Neutrophil (primary cell): ENCODE results near the gene CEP85L.

Source experiments
- H3K27ac ChIP-seq: fragments of 200-600 bp; sonication (generic); 2 replicates; pipeline ENCODE4 v1.5.1; 2016; ENCODE audit warnings: mild to moderate bottlenecking, moderate library complexity
- H3K27me3 ChIP-seq: fragments of 200-600 bp; sonication (generic); 2 replicates; pipeline ENCODE4 v1.6.0; 2016; ENCODE audit warnings: mild to moderate bottlenecking
- H3K36me3 ChIP-seq: fragments of 200-600 bp; sonication (generic); 2 replicates; pipeline ENCODE4 v1.5.1; 2017
- H3K4me1 ChIP-seq, 2 experiments: fragments of 200-600 bp in 1 of 2; sonication (generic) in 1 of 2; 1 replicate in 1 of 2; 2 replicates in 1 of 2; pipeline versions ENCODE4 v1.5.1 to v1.6.1; 2013 to 2016; ENCODE audit warnings: low read depth in 1 of 2, low read length in 1 of 2, mild to moderate bottlenecking in 1 of 2, moderate library complexity in 1 of 2; ENCODE audit not compliant: control insufficient read depth in 1 of 2, insufficient read depth in 1 of 2
- H3K4me3 ChIP-seq, 2 experiments: fragments of 200-600 bp in 1 of 2; sonication (generic) in 1 of 2; 1 replicate in 1 of 2; 2 replicates in 1 of 2; pipeline ENCODE4 v1.5.1; 2013 to 2016; ENCODE audit warnings: low read depth in 1 of 2, low read length in 1 of 2, mild to moderate bottlenecking in 1 of 2, moderate library complexity in 1 of 2
- H3K9me3 ChIP-seq: fragments of 200-600 bp; sonication (generic); 2 replicates; pipeline ENCODE4 v1.5.1; 2016
- TF ChIP-seq, protein P1 (sequence below): fragments of 200-600 bp; sonication (generic); IDR thresholded peaks from 2 replicates; pipeline ENCODE4 v1.5.1; 2016; ENCODE audit warnings: antibody characterized with exemption

CEP85L gene

DNA sequence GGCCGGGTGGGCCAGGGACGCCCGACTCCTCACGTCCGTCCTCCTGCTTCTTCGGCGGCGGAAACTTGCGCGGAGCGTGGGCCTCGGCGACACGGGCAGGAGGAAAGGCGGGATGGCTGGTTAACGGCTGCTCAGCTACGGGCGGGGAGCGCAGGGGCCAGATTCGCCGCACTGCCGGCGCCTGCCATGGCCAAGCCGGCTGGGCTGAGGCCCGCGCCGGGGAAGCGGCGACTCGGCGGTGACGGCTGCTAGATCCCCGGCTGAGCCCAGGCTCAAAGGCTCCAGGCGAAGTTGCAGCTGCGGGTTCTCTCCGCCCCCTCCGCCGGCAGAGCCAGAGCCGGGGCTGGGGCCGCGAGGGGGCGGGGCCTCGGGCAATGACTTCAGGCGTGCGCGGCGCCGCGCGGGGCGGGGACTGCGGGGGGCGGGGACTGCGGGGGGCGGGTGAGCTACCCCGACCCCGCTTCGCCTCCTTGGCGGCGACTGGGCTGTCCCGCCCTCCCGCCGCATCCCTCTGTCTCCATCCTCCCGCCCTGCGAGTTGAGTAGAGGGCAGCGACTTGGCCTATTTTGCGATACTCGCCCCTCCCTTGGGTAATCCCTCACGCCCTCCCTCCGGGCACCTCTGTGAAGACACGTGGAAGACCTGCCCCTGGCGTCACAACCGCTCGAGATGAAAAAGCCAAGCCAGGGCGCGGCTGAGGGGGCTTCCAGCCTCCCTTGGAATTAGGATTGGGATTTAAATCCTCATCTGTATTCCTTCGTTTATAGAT lies at the start of gene CEP85L:
TSS of gene CEP85L (minus strand) at position 310 of the 769 bp plus-strand sequence. CDS start 322 bp downstream, outside the sequence.
- no peaks in the 10 kb centered on the region for H3K9me3 ChIP-seq
- peaks cover 15 to 21% of the 10 kb centered on the region in 2 experiments for H3K4me1 ChIP-seq
- H3K27me3 ChIP-seq: peaks cover 59% of the 10 kb centered on the region
- peak within 1 kb of the TSS; percentile 77 to 94 for H3K4me3 ChIP-seq
- H3K36me3 ChIP-seq: no peaks in the 10 kb centered on the region
- H3K27ac ChIP-seq: peak within 1 kb of the TSS; percentile 86
- TF ChIP-seq, protein P1, sequence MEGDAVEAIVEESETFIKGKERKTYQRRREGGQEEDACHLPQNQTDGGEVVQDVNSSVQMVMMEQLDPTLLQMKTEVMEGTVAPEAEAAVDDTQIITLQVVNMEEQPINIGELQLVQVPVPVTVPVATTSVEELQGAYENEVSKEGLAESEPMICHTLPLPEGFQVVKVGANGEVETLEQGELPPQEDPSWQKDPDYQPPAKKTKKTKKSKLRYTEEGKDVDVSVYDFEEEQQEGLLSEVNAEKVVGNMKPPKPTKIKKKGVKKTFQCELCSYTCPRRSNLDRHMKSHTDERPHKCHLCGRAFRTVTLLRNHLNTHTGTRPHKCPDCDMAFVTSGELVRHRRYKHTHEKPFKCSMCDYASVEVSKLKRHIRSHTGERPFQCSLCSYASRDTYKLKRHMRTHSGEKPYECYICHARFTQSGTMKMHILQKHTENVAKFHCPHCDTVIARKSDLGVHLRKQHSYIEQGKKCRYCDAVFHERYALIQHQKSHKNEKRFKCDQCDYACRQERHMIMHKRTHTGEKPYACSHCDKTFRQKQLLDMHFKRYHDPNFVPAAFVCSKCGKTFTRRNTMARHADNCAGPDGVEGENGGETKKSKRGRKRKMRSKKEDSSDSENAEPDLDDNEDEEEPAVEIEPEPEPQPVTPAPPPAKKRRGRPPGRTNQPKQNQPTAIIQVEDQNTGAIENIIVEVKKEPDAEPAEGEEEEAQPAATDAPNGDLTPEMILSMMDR: no peak

DNA sequence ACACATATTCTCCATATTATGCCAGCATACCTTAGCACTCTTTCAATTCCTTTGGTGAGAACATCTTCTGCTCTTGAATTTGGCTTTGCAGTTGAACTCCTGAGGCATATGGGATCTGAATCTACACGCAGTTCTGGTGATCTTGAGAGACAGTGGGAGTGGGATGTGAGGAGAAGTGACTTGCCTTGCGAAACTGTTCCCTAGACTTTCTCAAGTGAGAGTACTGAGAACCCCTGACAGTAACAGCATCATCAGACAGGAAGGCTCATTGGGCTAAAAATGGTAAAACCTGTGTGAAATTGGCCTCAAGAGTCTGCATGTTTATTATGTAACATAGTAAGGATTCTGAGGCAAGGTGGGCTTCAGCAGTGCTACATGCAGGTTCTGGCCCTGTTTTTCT lies 49.1 kb upstream of the CEP85L start:
- Histone ChIP-seq H3K4me1 (no peaks in the 10 kb centered on the region), H3K36me3 (no peaks in the 10 kb centered on the region), H3K4me3 (no peak overlapping the region), H3K27me3 (peaks cover 2% of the 10 kb centered on the region), H3K9me3 (no peaks in the 10 kb centered on the region), H3K27ac (no peak overlapping the region)
- TF ChIP-seq, protein P1: no peak

DNA sequence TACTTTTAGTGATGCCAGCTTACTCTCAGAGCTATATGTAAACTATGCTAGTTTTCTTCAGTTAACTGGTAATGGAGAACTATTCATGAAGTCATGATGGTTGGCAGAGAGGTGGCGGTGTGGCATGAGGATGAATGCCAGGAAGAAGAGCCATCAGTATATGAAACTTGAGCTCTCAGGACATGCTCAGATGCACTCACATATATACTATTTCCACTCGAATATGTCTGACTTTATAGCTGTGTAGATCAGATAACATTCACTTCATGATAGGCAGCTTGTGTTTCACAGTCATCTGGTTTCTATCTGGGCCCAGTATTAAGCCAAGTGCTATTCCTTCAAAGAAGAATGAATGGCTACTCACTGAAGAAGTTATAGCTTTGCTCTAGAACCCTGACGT lies 46.2 kb upstream of the CEP85L start:
- H3K4me3 ChIP-seq: no peak overlapping the region
- H3K27ac ChIP-seq: no peak overlapping the region
- TF ChIP-seq, protein P1: no peak
- H3K4me1 ChIP-seq: no peaks in the 10 kb centered on the region
- H3K36me3 ChIP-seq: no peaks in the 10 kb centered on the region
- no peaks in the 10 kb centered on the region for H3K9me3 ChIP-seq
- no peaks in the 10 kb centered on the region for H3K27me3 ChIP-seq

DNA sequence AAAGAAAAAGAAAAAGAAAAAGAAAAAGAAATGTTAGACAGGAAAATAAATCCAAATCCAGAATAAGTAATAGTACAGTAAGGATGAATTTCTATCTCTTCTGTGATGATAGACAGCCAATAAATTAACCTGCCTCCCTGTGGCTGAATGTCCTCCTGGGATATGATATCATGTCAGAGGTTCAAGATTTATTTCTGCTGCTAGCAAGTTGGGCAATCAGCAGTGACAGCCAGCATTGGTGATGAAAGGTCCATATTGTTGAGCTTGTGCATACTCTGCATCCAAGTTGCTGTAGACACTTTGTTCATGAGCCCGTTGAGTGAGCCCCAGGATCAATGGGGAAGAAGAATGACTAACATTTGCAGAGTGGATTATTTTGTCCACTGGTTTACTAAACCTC lies 44.9 kb upstream of the CEP85L start:
- no peaks in the 10 kb centered on the region for H3K4me1 ChIP-seq
- TF ChIP-seq, protein P1: no peak
- H3K27ac ChIP-seq: no peak overlapping the region
- no peaks in the 10 kb centered on the region for H3K27me3 ChIP-seq
- no peak overlapping the region for H3K4me3 ChIP-seq
- no peaks in the 10 kb centered on the region for H3K36me3 ChIP-seq
- no peaks in the 10 kb centered on the region for H3K9me3 ChIP-seq

DNA sequence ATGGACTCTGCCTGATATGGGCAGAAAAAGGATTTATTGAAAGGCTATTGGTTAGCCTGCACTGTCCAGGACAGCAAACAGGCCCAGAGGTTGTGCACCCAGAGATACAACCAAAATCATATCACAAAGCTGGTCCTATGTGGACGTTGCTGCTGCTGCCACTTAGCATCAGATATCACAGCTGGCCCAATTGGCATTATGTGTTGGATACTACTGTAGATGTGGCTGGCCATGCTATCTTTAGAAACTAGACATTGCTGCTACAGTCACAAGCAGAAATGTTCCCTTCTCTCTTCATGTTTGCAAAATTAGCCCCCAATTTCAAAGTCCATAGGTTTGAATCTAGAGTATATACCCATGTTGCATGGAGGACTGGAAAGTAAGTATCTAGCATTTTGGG lies 42.2 kb upstream of the CEP85L start:
- Histone ChIP-seq H3K27ac (no peak overlapping the region), H3K9me3 (no peaks in the 10 kb centered on the region), H3K27me3 (no peaks in the 10 kb centered on the region), H3K4me3 (no peak overlapping the region), H3K36me3 (no peaks in the 10 kb centered on the region), H3K4me1 (no peaks in the 10 kb centered on the region)
- TF ChIP-seq, protein P1: no peak
